Keratinocyte (primary cell): ENCODE results near the gene DLG2. TPM values are rescaled to one million over a fixed set of nuclear protein-coding genes. Genes with fewer than 3 reads are reported as not detected.

Experiments
- DNase-seq: peaks from one replicate; pipeline ENCODE4 v3.0.0-alpha.2; 2011; ENCODE audit warnings: low read depth, missing footprints, low spot score
- FAIRE-seq: peaks from 2 replicates; lab custom pipeline; 2011; peaks lifted over from hg19 to GRCh38; lab: Jason Lieb, UNC
- H2AFZ ChIP-seq: 2 replicates; pipeline ENCODE4 v1.6.0; 2012; ENCODE audit warnings: low read length, control low read depth, inconsistent platforms; ENCODE audit not compliant: control insufficient read depth
- H3K27ac ChIP-seq: 2 replicates; pipeline ENCODE4 v1.5.1; 2011; ENCODE audit warnings: low read length; ENCODE audit not compliant: control insufficient read depth, insufficient read depth
- H3K27me3 ChIP-seq: 3 replicates; pipeline ENCODE4 v1.6.0; 2011; ENCODE audit warnings: low read length; ENCODE audit not compliant: control insufficient read depth, insufficient read depth; ENCODE audit errors: extremely low read depth
- H3K36me3 ChIP-seq, 2 experiments: 2 replicates in 1 of 2; 3 replicates in 1 of 2; pipeline ENCODE4 v1.5.1; 2011; ENCODE audit warnings: low read length in 2 of 2, mild to moderate bottlenecking in 1 of 2; ENCODE audit not compliant: control insufficient read depth in 2 of 2, insufficient read depth in 2 of 2; ENCODE audit errors: extremely low read depth in 1 of 2
- H3K4me1 ChIP-seq: 3 replicates; pipeline ENCODE4 v1.5.1; 2011; ENCODE audit warnings: low read length; ENCODE audit not compliant: control insufficient read depth, insufficient read depth; ENCODE audit errors: extremely low read depth
- H3K4me2 ChIP-seq: 3 replicates; pipeline ENCODE4 v1.6.0; 2011; ENCODE audit warnings: low read depth, low read length; ENCODE audit not compliant: control insufficient read depth, insufficient read depth; ENCODE audit errors: extremely low read depth
- H3K4me3 ChIP-seq, 3 experiments: fragments of 200-600 bp in 1 of 3; sonication (generic) in 1 of 3; 2 replicates in 2 of 3; 3 replicates in 1 of 3; pipeline ENCODE4 v1.5.1; 2011 to 2016; ENCODE audit warnings: low read length in 3 of 3, mild to moderate bottlenecking in 3 of 3, control low read depth in 2 of 3, inconsistent platforms in 1 of 3, low read depth in 1 of 3, mixed read lengths in 1 of 3, mixed run types in 1 of 3, moderate library complexity in 1 of 3; ENCODE audit not compliant: control insufficient read depth in 2 of 3, insufficient read depth in 2 of 3; ENCODE audit errors: extremely low read depth in 1 of 3
- H3K79me2 ChIP-seq: 2 replicates; pipeline ENCODE4 v1.6.0; 2012; ENCODE audit warnings: low read length; ENCODE audit not compliant: control insufficient read depth, insufficient read depth
- H3K9ac ChIP-seq: 3 replicates; pipeline ENCODE4 v1.6.0; 2011; ENCODE audit warnings: low read length; ENCODE audit not compliant: control insufficient read depth, insufficient read depth; ENCODE audit errors: extremely low read depth
- H3K9me1 ChIP-seq: 3 replicates; pipeline ENCODE4 v1.6.0; 2011; ENCODE audit warnings: low read length; ENCODE audit not compliant: control insufficient read depth, insufficient read depth; ENCODE audit errors: extremely low read depth
- H3K9me3 ChIP-seq: 2 replicates; pipeline ENCODE4 v1.5.1; 2012; ENCODE audit warnings: low read depth, low read length; ENCODE audit not compliant: control insufficient read depth
- H4K20me1 ChIP-seq: 3 replicates; pipeline ENCODE4 v1.6.0; 2011; ENCODE audit warnings: low read length; ENCODE audit not compliant: control insufficient read depth, insufficient read depth; ENCODE audit errors: extremely low read depth
- EZH2 ChIP-seq: IDR thresholded peaks from one replicate; pipeline ENCODE4 v1.6.1; 2012; ENCODE audit warnings: inconsistent platforms, mild to moderate bottlenecking, low read length, moderate library complexity
- dilution Hi-C: fragments of 300-500 bp; cut with MboI; formaldehyde crosslinking; loops from one replicate; pipeline ENCODE4 v1.7.0; 2020; ENCODE audit warnings: low sequenced_read_pairs; ENCODE audit not compliant: extremely low pct_ligation_motif_present
- polyA plus RNA-seq, 5 experiments: library from polyadenylated mRNA; depleted of rRNA in 3 of 5; stranded (reverse) in 3 of 5; stranded (forward) in 1 of 5; unstranded in 1 of 5; fragments of >200 nt; gene quantifications; 1 replicate in 1 of 5; 2 replicates in 3 of 5; 3 replicates in 1 of 5; pipeline versions ENCODE4 v1.2.1 to v1.2.3, GENCODE V29; 2011 to 2012; ENCODE audit warnings: missing spikeins in 2 of 5, low read depth in 1 of 5, low replicate concordance in 1 of 5
- TF ChIP-seq, protein P1 (sequence below), 3 experiments: IDR thresholded peaks in 1 of 3; conservative IDR thresholded peaks in 1 of 3; optimal IDR thresholded peaks in 1 of 3; 2 replicates in 2 of 3; 3 replicates in 1 of 3; pipeline versions ENCODE3 to v1.5.1; 2011; ENCODE audit warnings: low read length in 3 of 3, mild to moderate bottlenecking in 3 of 3, moderate library complexity in 2 of 3, control low read depth in 1 of 3, inconsistent platforms in 1 of 3; ENCODE audit not compliant: insufficient read depth in 2 of 3; ENCODE audit errors: extremely low read depth in 1 of 3

DLG2 gene
- polyA plus RNA-seq, 1 donor (not counting 4 experiments of a cell fraction or from before 2014, with no cell fraction given): 0.55 TPM

DNA sequence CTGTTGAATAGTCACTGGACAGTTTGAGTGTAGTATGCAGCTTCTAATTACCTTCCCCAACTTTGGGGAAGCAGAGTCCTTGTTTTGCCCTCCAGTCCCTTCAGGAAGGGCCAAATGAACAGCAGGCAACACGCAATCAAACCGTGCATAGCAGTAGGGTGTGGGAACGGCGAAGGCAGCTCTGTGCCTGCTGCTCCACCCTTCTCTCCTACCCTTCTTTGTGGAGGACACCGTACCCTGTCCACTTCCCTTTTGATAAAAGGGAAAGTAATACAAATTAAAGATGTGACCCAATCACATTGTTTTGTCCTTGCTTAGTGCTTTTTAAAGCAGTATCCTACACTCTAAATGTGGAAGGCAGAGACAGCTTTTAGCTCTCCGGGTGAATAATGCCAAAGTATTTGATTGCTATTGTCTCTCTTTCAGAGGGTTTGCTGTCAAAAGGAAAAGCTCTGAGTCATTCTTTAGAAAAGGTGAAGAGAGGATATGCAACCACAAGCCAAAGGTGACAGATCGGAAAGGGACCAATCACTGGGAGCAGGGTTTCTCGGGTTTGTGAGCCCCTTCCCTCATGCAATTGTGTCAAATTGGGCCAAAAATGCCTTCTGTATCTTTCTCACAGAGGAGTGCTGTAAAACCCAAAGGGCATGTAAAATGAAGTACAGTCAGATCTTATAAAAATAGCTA, 1933.7 kb downstream of the DLG2 start:
- no peaks in the 10 kb centered on the region for H4K20me1 ChIP-seq
- no peak overlapping the region for H3K4me3 ChIP-seq
- TF ChIP-seq, protein P1, sequence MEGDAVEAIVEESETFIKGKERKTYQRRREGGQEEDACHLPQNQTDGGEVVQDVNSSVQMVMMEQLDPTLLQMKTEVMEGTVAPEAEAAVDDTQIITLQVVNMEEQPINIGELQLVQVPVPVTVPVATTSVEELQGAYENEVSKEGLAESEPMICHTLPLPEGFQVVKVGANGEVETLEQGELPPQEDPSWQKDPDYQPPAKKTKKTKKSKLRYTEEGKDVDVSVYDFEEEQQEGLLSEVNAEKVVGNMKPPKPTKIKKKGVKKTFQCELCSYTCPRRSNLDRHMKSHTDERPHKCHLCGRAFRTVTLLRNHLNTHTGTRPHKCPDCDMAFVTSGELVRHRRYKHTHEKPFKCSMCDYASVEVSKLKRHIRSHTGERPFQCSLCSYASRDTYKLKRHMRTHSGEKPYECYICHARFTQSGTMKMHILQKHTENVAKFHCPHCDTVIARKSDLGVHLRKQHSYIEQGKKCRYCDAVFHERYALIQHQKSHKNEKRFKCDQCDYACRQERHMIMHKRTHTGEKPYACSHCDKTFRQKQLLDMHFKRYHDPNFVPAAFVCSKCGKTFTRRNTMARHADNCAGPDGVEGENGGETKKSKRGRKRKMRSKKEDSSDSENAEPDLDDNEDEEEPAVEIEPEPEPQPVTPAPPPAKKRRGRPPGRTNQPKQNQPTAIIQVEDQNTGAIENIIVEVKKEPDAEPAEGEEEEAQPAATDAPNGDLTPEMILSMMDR (optimal IDR thresholded peaks at IDR 0.05 in 1 of 3, IDR thresholded peaks at IDR 0.05 in 1 of 3, conservative IDR thresholded peaks at IDR 0.05 in 1 of 3; ENCODE audit: extremely low read depth in 1 of 3, insufficient read depth in 2 of 3, low read length in 3 of 3): no peak
- dilution Hi-C loops: no loop called here
- no peaks in the 10 kb centered on the region for H3K79me2 ChIP-seq
- no peaks in the 10 kb centered on the region for H3K9me3 ChIP-seq
- peak overlapping the region; percentile 73 for H3K4me2 ChIP-seq
- no peaks in the 10 kb centered on the region for H3K27me3 ChIP-seq
- FAIRE-seq (peak; percentile 65), DNase-seq (no peak)
- H3K9me1 ChIP-seq: no peaks in the 10 kb centered on the region
- H2AFZ ChIP-seq: peak overlapping the region; percentile 24
- H3K27ac ChIP-seq: no peak overlapping the region
- peaks cover 16% of the 10 kb centered on the region for H3K4me1 ChIP-seq
- H3K9ac ChIP-seq: no peak overlapping the region
- H3K36me3 ChIP-seq: no peaks in the 10 kb centered on the region

DNA sequence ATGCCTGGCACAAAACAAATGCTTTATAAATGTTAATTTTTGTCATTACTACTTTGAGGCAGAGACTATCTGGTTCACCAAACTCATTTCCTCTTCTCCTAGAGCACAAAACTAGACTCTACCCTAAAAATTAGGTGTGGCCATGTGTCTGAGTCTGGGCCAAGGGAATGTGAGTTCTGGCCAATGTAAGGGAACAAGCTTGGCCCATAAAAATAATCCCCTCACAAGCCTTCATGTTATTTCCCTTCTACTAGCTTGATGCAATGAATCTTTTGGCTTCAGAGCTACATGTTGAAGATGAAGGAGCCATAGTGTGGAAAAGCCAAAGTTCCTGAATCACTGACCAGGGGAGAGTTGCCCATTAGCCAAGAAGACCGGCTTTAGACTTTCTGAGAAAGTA, 1934.5 kb downstream of the DLG2 start:
- TF ChIP-seq, protein P1 (optimal IDR thresholded peaks at IDR 0.05 in 1 of 3, IDR thresholded peaks at IDR 0.05 in 1 of 3, conservative IDR thresholded peaks at IDR 0.05 in 1 of 3; ENCODE audit: extremely low read depth in 1 of 3, insufficient read depth in 2 of 3, low read length in 3 of 3): no peak
- no peak for TF ChIP-seq EZH2
- Histone ChIP-seq H3K9ac (no peak overlapping the region), H3K9me3 (no peaks in the 10 kb centered on the region), H3K4me1 (peaks cover 16% of the 10 kb centered on the region), H3K27me3 (no peaks in the 10 kb centered on the region), H3K9me1 (no peaks in the 10 kb centered on the region), H4K20me1 (no peaks in the 10 kb centered on the region), H3K79me2 (no peaks in the 10 kb centered on the region), H3K4me2 (no peak overlapping the region), H3K36me3 (no peaks in the 10 kb centered on the region), H2AFZ (no peak overlapping the region), H3K27ac (no peak overlapping the region), H3K4me3 (no peak overlapping the region)
- DNase-seq: no peak
- dilution Hi-C loops: no loop called here
- FAIRE-seq: no peak
